GM12891 (cell line): ENCODE data around the gene CHRNA9.

Source experiments
- DNase-seq: peaks from one replicate; pipeline ENCODE4 v3.0.0; 2011; ENCODE audit warnings: low spot score; ENCODE audit not compliant: insufficient read length
- FAIRE-seq: peaks from 2 replicates; lab custom pipeline; 2011; peaks lifted over from hg19 to GRCh38; lab: Jason Lieb, UNC
- PAX5 ChIP-seq: IDR thresholded peaks from 2 replicates; pipeline ENCODE4 v1.6.1; 2011; ENCODE audit warnings: low read length, moderate library complexity, mild to moderate bottlenecking; ENCODE audit not compliant: insufficient read depth, severe bottlenecking
- POLR2A ChIP-seq: IDR thresholded peaks from 2 replicates; pipeline ENCODE4 v1.6.1; 2011; ENCODE audit warnings: low read depth, low read length, control low read depth
- POLR2AphosphoS5 ChIP-seq: IDR thresholded peaks from 2 replicates; pipeline ENCODE4 v1.6.1; 2011; ENCODE audit warnings: low read depth, low read length, control low read depth
- POU2F2 ChIP-seq: IDR thresholded peaks from 2 replicates; pipeline ENCODE4 v1.6.1; 2011; ENCODE audit warnings: low read depth, mild to moderate bottlenecking, control low read depth, low read length, moderate library complexity
- SPI1 ChIP-seq: IDR thresholded peaks from 2 replicates; pipeline ENCODE4 v1.6.1; 2011; ENCODE audit warnings: low read depth, low read length, control low read depth
- TAF1 ChIP-seq: IDR thresholded peaks from 2 replicates; pipeline ENCODE4 v1.6.1; 2011; ENCODE audit warnings: low read depth, low read length, control low read depth

CHRNA9 gene

DNA sequence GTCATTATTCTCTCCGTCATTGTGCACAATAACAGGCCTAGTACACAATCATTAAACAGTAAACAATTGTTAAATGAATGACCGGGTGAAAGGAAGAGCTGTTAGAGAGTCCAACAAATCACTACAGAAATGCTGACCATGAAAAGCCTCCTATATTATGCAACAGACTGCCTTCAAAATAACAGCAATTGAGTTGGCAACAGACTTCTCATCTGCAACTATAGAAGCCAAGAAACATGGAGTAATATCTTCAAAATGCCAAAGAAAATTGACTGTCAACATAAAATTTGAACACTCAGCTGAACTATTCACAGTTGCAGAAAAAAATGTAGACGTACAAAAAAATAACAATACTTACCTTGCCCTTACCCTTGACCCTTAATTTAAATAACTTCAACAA is 26.2 kb downstream of the CHRNA9 start:
- TF ChIP-seq POLR2AphosphoS5 (no peak), PAX5 (no peak), SPI1 (no peak), TAF1 (no peak), POU2F2 (no peak), POLR2A (no peak)
- DNase-seq (no peak), FAIRE-seq (no peak)

DNA sequence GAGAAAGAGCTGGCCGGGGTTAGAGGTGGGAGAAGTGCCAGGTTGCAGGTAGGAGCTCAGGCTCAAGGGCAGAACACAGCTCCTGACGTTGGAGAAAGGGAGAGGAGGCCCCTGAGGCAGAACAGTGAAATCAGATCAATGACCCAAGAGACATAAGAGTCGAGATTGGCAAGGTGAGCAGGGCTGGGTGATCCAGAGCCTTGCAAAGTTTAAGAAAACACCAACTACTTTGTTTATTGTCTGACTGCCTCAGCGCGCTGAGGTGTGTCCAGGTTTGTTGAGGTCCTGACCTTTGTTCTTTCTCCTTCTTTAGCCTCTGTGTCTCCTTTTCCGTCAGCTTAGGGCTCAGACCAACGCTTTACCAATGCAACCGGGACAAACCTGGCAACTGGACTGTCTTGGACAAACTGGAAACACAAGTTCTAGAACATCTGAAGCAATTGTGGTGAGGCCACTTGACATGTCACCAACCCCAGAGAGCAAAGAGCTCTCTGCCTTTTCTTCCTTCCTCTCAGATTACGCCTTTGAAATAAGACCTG is 28.3 kb downstream of the CHRNA9 start:
- no peak for TF ChIP-seq TAF1
- no peak for TF ChIP-seq PAX5
- no peak for TF ChIP-seq POLR2A
- no peak for TF ChIP-seq POU2F2
- no peak for TF ChIP-seq SPI1
- DNase-seq (no peak), FAIRE-seq (no peak)

DNA sequence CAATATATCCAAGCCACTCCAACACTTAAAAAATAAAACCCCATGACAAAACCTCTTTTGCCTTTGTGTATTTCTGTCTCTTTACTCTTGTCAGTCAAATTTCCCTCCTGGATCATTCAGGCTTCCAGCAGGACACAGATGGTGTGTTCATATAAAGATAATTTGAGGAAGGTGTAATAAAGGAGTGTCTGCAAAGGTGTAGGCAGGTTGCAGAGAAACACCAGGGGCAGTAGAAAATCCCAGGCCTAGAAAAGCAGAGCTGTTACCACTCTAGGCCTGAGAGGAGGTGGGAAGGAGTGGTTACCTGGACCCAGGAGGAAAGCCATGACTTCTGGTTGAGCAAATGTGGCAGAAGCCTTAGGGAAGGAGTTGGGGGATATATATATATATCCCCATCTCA is 28.8 kb downstream of the CHRNA9 start:
- no peak for FAIRE-seq
- TF ChIP-seq SPI1: no peak
- TF ChIP-seq POLR2AphosphoS5: no peak
- no peak for TF ChIP-seq TAF1
- no peak for TF ChIP-seq POLR2A
- no peak for TF ChIP-seq PAX5
- no peak for TF ChIP-seq POU2F2
- no peak for DNase-seq

DNA sequence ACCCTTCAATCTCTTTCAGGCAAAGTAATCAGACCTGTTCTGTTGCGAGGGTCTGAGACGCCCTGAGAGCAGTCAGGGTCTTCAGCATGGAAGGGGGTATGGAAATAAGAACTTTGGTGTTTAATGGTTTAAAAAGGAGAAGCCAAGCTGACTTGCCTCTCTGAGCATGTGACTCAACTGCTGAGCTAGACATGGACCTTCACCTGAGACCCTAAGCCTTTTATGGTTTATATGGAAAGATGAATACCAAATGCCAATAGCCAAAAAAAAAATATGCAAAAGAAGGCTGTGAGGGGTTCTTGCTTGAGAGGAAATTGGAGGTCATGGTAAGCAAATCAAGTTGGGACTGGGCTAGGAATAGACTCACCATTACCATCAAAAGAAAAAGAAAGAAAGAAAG is 30.6 kb downstream of the CHRNA9 start:
- FAIRE-seq: peak; percentile 82
- no peak for TF ChIP-seq POU2F2
- no peak for TF ChIP-seq PAX5
- TF ChIP-seq TAF1: no peak
- no peak for TF ChIP-seq POLR2A
- no peak for TF ChIP-seq POLR2AphosphoS5
- TF ChIP-seq SPI1: no peak
- DNase-seq: no peak

DNA sequence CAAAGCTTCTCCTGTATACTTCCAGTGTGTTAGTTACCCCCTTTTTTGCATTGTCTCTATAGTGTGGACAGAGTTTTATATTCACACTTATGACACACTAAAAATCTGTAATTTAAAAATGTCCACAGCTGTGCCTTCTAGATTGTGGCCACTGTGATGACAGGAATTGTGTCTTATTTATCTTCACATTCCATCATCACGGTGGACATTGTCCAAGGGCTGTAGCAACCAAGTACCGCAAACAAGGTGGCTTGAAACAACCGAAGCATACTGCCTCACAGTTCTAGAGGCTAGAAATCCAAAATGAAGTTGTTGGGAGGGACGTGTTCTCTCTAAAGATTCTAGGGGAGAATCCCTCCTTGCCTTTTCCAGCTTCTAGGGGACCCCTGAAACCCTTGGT is 32.3 kb downstream of the CHRNA9 start:
- no peak for TF ChIP-seq TAF1
- no peak for TF ChIP-seq PAX5
- TF ChIP-seq POU2F2: no peak
- TF ChIP-seq POLR2AphosphoS5: no peak
- DNase-seq: no peak
- FAIRE-seq: no peak

DNA sequence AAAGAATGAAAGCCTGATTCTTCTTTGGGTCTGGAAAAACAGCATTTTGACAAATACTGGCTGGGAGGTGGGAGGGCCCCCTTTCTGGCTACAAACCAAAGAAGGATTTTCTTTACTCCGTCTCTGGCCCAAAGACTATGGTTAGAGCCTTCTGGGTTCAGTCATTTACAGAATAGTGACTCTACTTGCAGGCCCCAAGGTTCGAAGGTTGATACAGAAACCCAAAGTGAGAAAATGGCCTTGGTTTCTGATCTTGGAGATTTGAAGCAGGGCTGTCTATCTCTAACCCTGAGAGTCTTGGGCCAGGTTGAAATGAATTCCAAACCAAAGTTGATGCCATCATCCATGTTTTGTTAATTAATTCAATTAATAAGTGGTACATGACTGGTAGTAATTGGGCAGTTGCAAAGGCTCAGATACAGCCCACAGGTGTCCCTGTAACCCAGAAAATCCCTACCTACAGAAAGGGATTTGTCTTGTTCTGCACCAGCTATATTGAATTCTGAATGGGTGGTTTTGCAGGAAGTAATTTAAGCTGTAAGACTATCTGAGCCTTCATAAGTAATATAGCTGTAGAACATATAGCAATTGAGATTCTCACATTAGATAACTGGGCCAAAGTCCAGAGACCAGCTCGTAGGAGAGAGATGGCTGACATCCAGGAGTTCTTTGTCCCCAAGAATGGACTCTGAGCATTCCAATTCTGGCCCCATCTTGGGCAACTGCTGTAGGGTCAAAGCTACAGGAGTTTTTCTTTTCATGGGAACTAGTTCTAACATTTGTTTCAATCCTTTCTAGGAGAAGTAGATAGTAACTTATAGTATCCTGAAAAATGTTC is 34.5 kb downstream of the CHRNA9 start:
- TF ChIP-seq PAX5: no peak
- TF ChIP-seq TAF1: no peak
- TF ChIP-seq SPI1: no peak
- no peak for TF ChIP-seq POLR2AphosphoS5
- TF ChIP-seq POU2F2: no peak
- no peak for TF ChIP-seq POLR2A
- FAIRE-seq: peak; percentile 45

DNA sequence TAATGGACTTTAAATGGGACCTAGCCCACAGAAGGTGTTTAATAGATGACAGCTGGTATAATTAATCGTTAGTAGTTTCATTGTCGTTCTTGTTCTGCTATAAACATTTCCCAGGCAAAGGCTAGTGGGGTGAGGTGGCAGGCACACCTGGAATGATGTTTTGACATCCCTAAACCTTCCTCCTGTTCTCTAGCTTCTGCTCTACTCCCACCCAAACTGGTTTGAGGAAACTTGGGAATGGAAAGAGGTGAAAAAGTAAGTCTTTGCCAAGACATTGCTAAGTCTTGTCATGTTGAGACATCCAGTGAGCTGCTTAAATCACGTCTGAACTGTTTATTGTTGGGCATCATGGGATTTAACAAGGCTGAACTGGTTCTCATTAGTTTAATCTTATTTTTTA is 37.5 kb downstream of the CHRNA9 start:
- DNase-seq (no peak), FAIRE-seq (no peak)
- TF ChIP-seq TAF1 (no peak), POLR2AphosphoS5 (no peak), POU2F2 (no peak), POLR2A (no peak), PAX5 (no peak), SPI1 (no peak)

More for the DNA sequence above, 34.5 kb downstream of the CHRNA9 start:
- no peak for DNase-seq

DNA sequence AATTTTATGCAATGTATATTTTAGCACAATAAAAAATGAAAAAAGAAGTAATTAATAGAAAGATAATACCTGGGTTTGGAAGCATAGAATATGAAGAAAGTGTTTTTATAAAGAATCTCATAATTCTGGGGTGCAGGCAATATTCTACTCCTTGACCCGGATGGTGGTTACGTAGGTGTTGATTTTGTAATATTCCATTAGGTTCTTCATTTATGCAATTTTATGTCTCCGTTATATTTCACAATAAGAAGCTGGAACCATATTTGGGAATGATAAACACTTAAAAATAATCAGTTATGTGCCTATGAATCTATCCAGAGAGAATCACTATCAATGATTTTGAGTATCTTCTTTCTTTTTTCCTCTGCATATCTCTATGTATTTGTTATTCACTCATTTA is 38.5 kb downstream of the CHRNA9 start:
- TF ChIP-seq TAF1 (no peak), POU2F2 (no peak), POLR2A (no peak), SPI1 (no peak), POLR2AphosphoS5 (no peak), PAX5 (no peak)

DNA sequence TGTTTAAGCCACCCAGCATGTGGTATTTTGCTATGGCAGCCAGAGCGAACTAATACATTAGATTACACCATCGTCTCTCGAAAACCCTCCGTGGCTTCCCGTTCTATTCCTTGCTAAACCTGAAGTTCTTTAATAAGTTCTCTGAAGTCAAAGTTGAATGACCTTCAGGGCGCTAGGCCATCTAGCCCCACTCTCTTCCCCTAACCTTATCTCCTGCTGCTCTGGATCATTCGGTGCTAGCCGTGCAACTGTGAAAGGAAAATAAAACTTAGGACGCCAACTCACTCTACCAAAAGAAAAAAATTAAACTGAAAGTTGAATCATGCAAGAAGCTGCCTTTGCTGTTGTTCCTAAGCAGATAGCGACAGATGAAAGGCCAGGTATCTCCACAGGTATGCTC is 40.0 kb downstream of the CHRNA9 start:
- FAIRE-seq (no peak), DNase-seq (no peak)
- TF ChIP-seq PAX5: no peak
- no peak for TF ChIP-seq POLR2AphosphoS5
- no peak for TF ChIP-seq POU2F2
- TF ChIP-seq SPI1: no peak
- no peak for TF ChIP-seq TAF1
- no peak for TF ChIP-seq POLR2A

More for the DNA sequence above, 38.5 kb downstream of the CHRNA9 start:
- no peak for DNase-seq
- FAIRE-seq: no peak

DNA sequence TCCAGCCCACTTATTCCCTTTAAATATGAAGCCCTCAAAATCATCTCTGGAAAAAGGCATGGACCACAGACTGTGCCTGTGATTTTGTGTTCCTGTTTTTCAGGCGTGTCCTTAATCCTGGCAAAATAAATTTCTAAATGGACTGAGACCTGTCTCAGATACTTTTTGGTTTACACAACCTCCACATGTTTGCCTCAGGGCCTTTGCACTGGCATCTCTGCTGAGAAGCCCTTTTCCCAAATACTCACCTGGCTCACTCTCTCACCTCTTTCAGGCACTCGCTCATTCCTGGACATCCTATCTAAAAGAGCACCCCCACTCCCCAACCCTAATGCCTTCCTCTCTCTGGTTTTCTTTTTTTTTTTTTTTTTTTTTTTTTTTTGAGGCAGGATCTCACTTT is 40.5 kb downstream of the CHRNA9 start:
- DNase-seq (no peak), FAIRE-seq (no peak)
- TF ChIP-seq POU2F2: no peak
- TF ChIP-seq SPI1: no peak
- no peak for TF ChIP-seq TAF1
- no peak for TF ChIP-seq POLR2AphosphoS5
- TF ChIP-seq POLR2A: no peak
- no peak for TF ChIP-seq PAX5
